HUDEP-2 (cell line): ENCODE results near the gene GMDS.
"Not testable (repeated sequence)": the region's sequence is repeated elsewhere in the genome, so short reads cannot be mapped to it uniquely, and the experiment has no call there.

ENCODE experiments used
- DNase-seq, 76 experiments: peaks; one replicate each; lab custom pipeline; 2025; ENCODE audit not compliant: unreplicated experiment in 76 of 76; lab: John Stamatoyannopoulos, UW

Gene GMDS

GRCh38 chr6:1767481-1768246 lies 477.7 kb downstream of the GMDS start:
- no peak for DNase-seq

GRCh38 chr6:1766654-1767053 lies 478.8 kb downstream of the GMDS start:
- no peak for DNase-seq

GRCh38 chr6:1765160-1765903 lies 480.1 kb downstream of the GMDS start:
- no peak for DNase-seq

GRCh38 chr6:1764397-1764987 lies 480.9 kb downstream of the GMDS start:
- no peak for DNase-seq

GRCh38 chr6:1763404-1763803 lies 482.0 kb downstream of the GMDS start:
- DNase-seq: no peak

- DNase-seq: no peak
These were observed 483.2 kb downstream of the GMDS start for GRCh38 chr6:1762203-1762602.

- DNase-seq: no peak
These were observed 483.9 kb downstream of the GMDS start for GRCh38 chr6:1761477-1761877.

- no peak for DNase-seq
These were observed 484.5 kb downstream of the GMDS start for GRCh38 chr6:1760876-1761275.

- DNase-seq: no peak
These were observed 485.5 kb downstream of the GMDS start for GRCh38 chr6:1759870-1760269.

GRCh38 chr6:1758076-1758679 lies 487.2 kb downstream of the GMDS start:
- DNase-seq: no peak

GRCh38 chr6:1757131-1757530 lies 488.3 kb downstream of the GMDS start:
- no peak for DNase-seq

- DNase-seq: no peak
These were observed 488.8 kb downstream of the GMDS start for GRCh38 chr6:1756472-1757129.

GRCh38 chr6:1751063-1751462 lies 494.3 kb downstream of the GMDS start:
- DNase-seq: not testable (repeated sequence)

GRCh38 chr6:1749041-1749440 lies 496.4 kb downstream of the GMDS start:
- DNase-seq: no peak

GRCh38 chr6:1747531-1747930 lies 497.9 kb downstream of the GMDS start:
- no peak for DNase-seq

GRCh38 chr6:1747003-1747402 lies 498.4 kb downstream of the GMDS start:
- DNase-seq: no peak

GRCh38 chr6:1745814-1746213 lies 499.6 kb downstream of the GMDS start:
- DNase-seq: no peak

- DNase-seq: no peak
These were observed 500.9 kb downstream of the GMDS start for GRCh38 chr6:1744543-1744942.

- DNase-seq: no peak
These were observed 505.7 kb downstream of the GMDS start for GRCh38 chr6:1739680-1740079.

- DNase-seq: no peak
These were observed 506.2 kb downstream of the GMDS start for GRCh38 chr6:1739220-1739619.

GRCh38 chr6:1738558-1739081 lies 506.8 kb downstream of the GMDS start:
- no peak for DNase-seq
